H9 (cell line): ENCODE measurements around the gene SCARB2. TPM values are rescaled to one million over a fixed set of nuclear protein-coding genes. Genes with fewer than 3 reads are reported as not detected.

Experiments
- DNase-seq: peaks from one replicate; pipeline ENCODE4 v3.0.0-alpha.2; 2017
- H2AFZ ChIP-seq: one replicate; pipeline ENCODE4 v1.6.1; 2013; ENCODE audit warnings: mild to moderate bottlenecking, low read length, control low read depth, moderate library complexity
- H2AK5ac ChIP-seq: 2 replicates; pipeline ENCODE4 v1.6.1; 2013; ENCODE audit warnings: low read length, control low read depth, mixed read lengths; ENCODE audit not compliant: insufficient read length
- H2BK120ac ChIP-seq: one replicate; pipeline ENCODE4 v1.6.1; 2013; ENCODE audit warnings: low read depth, mild to moderate bottlenecking, low read length, control low read depth, inconsistent platforms; ENCODE audit not compliant: poor library complexity, severe bottlenecking
- H2BK12ac ChIP-seq: 2 replicates; pipeline ENCODE4 v1.6.1; 2013; ENCODE audit warnings: low read length, control low read depth, mixed read lengths, low read depth; ENCODE audit not compliant: insufficient read length
- H2BK15ac ChIP-seq: 2 replicates; pipeline ENCODE4 v1.6.1; 2013; ENCODE audit warnings: low read depth, low read length, control low read depth
- H2BK20ac ChIP-seq: one replicate; pipeline ENCODE4 v1.6.1; 2013; ENCODE audit warnings: low read depth, mild to moderate bottlenecking, low read length, control low read depth, inconsistent platforms; ENCODE audit not compliant: poor library complexity, severe bottlenecking
- H2BK5ac ChIP-seq: 2 replicates; pipeline ENCODE4 v1.6.1; 2013; ENCODE audit warnings: low read length, control low read depth, mixed read lengths; ENCODE audit not compliant: insufficient read length
- H3K14ac ChIP-seq: 2 replicates; pipeline ENCODE4 v1.6.1; 2013; ENCODE audit warnings: low read length, control low read depth; ENCODE audit not compliant: insufficient read depth
- H3K18ac ChIP-seq: 2 replicates; pipeline ENCODE4 v1.6.1; 2013; ENCODE audit warnings: low read depth, mild to moderate bottlenecking, mixed read lengths, low read length, control low read depth; ENCODE audit not compliant: insufficient read length
- H3K23ac ChIP-seq: 2 replicates; pipeline ENCODE4 v1.6.1; 2013; ENCODE audit warnings: low read length, control low read depth, mixed read lengths, low read depth; ENCODE audit not compliant: insufficient read length
- H3K23me2 ChIP-seq: 2 replicates; pipeline ENCODE4 v1.6.1; 2013; ENCODE audit warnings: low read depth, mild to moderate bottlenecking, mixed read lengths, low read length, control low read depth; ENCODE audit not compliant: insufficient read length, poor library complexity, severe bottlenecking
- H3K27ac ChIP-seq: 2 replicates; pipeline ENCODE4 v1.5.1; 2013; ENCODE audit warnings: low read length, control low read depth, mixed read lengths, low read depth; ENCODE audit not compliant: insufficient read length
- H3K27me3 ChIP-seq: 2 replicates; pipeline ENCODE4 v1.6.1; 2013; ENCODE audit warnings: low read length, control low read depth, inconsistent platforms; ENCODE audit not compliant: insufficient read depth
- H3K4ac ChIP-seq: 2 replicates; pipeline ENCODE4 v1.6.1; 2013; ENCODE audit warnings: low read depth, mild to moderate bottlenecking, control low read depth, inconsistent platforms, low read length, moderate library complexity
- H3K4me1 ChIP-seq: 2 replicates; pipeline ENCODE4 v1.6.1; 2013; ENCODE audit warnings: low read length, control low read depth, inconsistent platforms; ENCODE audit not compliant: insufficient read depth
- H3K4me2 ChIP-seq: 2 replicates; pipeline ENCODE4 v1.6.1; 2013; ENCODE audit warnings: low read length, control low read depth, mixed read lengths; ENCODE audit not compliant: insufficient read length, insufficient read depth
- H3K56ac ChIP-seq: 2 replicates; pipeline ENCODE4 v1.6.1; 2013; ENCODE audit warnings: low read depth, mild to moderate bottlenecking, mixed read lengths, low read length, control low read depth; ENCODE audit not compliant: insufficient read length
- H3K79me1 ChIP-seq: 2 replicates; pipeline ENCODE4 v1.6.1; 2013; ENCODE audit warnings: low read depth, mild to moderate bottlenecking, moderate library complexity, low read length, control low read depth, inconsistent platforms; ENCODE audit not compliant: insufficient read depth, poor library complexity, severe bottlenecking
- H3K79me2 ChIP-seq: 2 replicates; pipeline ENCODE4 v1.6.1; 2013; ENCODE audit warnings: low read length, control low read depth, inconsistent platforms; ENCODE audit not compliant: insufficient read depth
- H3K9ac ChIP-seq: 2 replicates; pipeline ENCODE4 v1.6.1; 2013; ENCODE audit warnings: low read length, control low read depth, mixed read lengths; ENCODE audit not compliant: insufficient read length; ENCODE audit errors: extremely low read depth
- H3K9me3 ChIP-seq: one replicate; pipeline ENCODE4 v1.6.1; 2013; ENCODE audit warnings: low read depth, low read length, inconsistent platforms; ENCODE audit not compliant: control insufficient read depth
- H3T11ph ChIP-seq: one replicate; pipeline ENCODE4 v1.6.1; 2013; ENCODE audit warnings: mild to moderate bottlenecking, low read length, control low read depth, inconsistent platforms
- H4K20me1 ChIP-seq: one replicate; pipeline ENCODE4 v1.6.1; 2013; ENCODE audit not compliant: control insufficient read depth, insufficient read length, insufficient read depth
- H4K5ac ChIP-seq: 2 replicates; pipeline ENCODE4 v1.6.1; 2013; ENCODE audit warnings: low read depth, mild to moderate bottlenecking, mixed read lengths, low read length, control low read depth; ENCODE audit not compliant: insufficient read length
- H4K8ac ChIP-seq: replicated peaks from 2 replicates; pipeline ENCODE4 v1.6.1; 2013; ENCODE audit warnings: low read length, control low read depth, mixed read lengths, low read depth; ENCODE audit not compliant: insufficient read length
- H4K91ac ChIP-seq: 2 replicates; pipeline ENCODE4 v1.6.1; 2013; ENCODE audit warnings: low read depth, mild to moderate bottlenecking, moderate library complexity, mixed read lengths, low read length, control low read depth; ENCODE audit not compliant: insufficient read length
- H3K27ac Mint-ChIP-seq, 3 experiments: 2 replicates in 2 of 3; 3 replicates in 1 of 3; pipeline ENCODE4 v1.8.0; 2020 to 2021; ENCODE audit warnings: mixed read lengths in 3 of 3, mild to moderate bottlenecking in 1 of 3, moderate library complexity in 1 of 3
- H3K27me3 Mint-ChIP-seq: 2 replicates; pipeline ENCODE4 v1.8.0; 2021; ENCODE audit warnings: low read depth, mild to moderate bottlenecking, moderate library complexity, mixed read lengths
- H3K36me3 Mint-ChIP-seq, 3 experiments: 2 replicates in 2 of 3; 3 replicates in 1 of 3; pipeline ENCODE4 v1.8.0; 2020 to 2021; ENCODE audit warnings: low read depth in 3 of 3, mixed read lengths in 3 of 3; ENCODE audit not compliant: insufficient read depth in 1 of 3
- H3K4me1 Mint-ChIP-seq, 2 experiments: 2 replicates each; pipeline ENCODE4 v1.8.0; 2020; ENCODE audit warnings: mixed read lengths in 2 of 2
- H3K4me3 Mint-ChIP-seq, 2 experiments: 2 replicates in 1 of 2; 3 replicates in 1 of 2; pipeline ENCODE4 v1.8.0; 2020 to 2021; ENCODE audit warnings: mild to moderate bottlenecking in 2 of 2, mixed read lengths in 2 of 2, moderate library complexity in 1 of 2
- H3K9me3 Mint-ChIP-seq, 2 experiments: 2 replicates in 1 of 2; 3 replicates in 1 of 2; pipeline ENCODE4 v1.8.0; 2020; ENCODE audit warnings: mild to moderate bottlenecking in 2 of 2, mixed read lengths in 2 of 2, moderate library complexity in 1 of 2
- whole genome bisulfite sequencing: extraction: QIAGEN DNeasy Blood & Tissue Kit; methylation state at CpG from one replicate; pipeline ENCODE4 v1.1.7; 2013; ENCODE audit warnings: missing lambda C conversion rate, low lambda C conversion rate, mixed read lengths; ENCODE audit not compliant: insufficient read length; ENCODE audit errors: extremely low coverage; 5-methylcytosine and 5-hydroxymethylcytosine counted together
- total RNA-seq: library from RNA; stranded (reverse); gene quantifications from 2 replicates; pipeline ENCODE4 v1.2.1, GENCODE V29; 2021
- TF ChIP-seq, protein P1 (sequence below): fragments of 200-600 bp; sonication (generic); conservative IDR thresholded peaks from 3 replicates; pipeline ENCODE4 v1.8.0; 2021; ENCODE audit warnings: antibody characterized with exemption, mild to moderate bottlenecking

SCARB2 gene
- total RNA-seq, 1 experiment from 2014 or later: 36.4 TPM

DNA sequence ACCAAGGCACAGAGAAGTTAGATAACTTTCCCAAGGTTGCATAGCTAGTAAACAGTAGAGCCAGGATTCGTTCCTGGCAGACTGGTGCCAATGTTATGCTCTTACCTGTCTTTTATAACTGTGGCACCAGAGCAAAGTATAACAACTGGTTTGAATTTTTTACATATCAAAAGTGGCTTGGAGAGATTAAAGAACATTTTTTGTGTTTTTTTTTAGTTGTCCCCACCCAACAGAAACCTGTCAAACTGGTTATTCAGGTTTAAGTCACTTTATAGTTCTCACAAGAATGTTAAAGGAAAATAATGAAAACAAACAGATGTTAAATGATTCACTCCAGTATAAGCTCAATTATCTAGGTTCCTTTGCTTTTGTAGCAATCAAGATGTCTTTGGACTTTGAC lies 22.3 kb upstream of the SCARB2 start:
- Mint-ChIP-seq H3K36me3 (peaks cover 2 to 16% (median 4%) of the 10 kb centered on the region in 3 experiments; a peak in 5 of 7 replicates), H3K9me3 (peaks cover 13 to 16% of the 10 kb centered on the region in 2 experiments), H3K27ac (peak overlapping the region in 2 of 3 experiments; percentile 68 to 91; a peak in 4 of 7 replicates), H3K4me3 (no peak overlapping the region), H3K4me1 (peaks cover 30 to 41% of the 10 kb centered on the region in 2 experiments), H3K27me3 (no peaks in the 10 kb centered on the region; the same call in 1 of the 2 replicates)
- no peak overlapping the region for H4K91ac ChIP-seq
- H2BK20ac ChIP-seq: no peak overlapping the region
- H2BK12ac ChIP-seq: no peak overlapping the region
- H2BK120ac ChIP-seq: no peak overlapping the region
- WGBS: no CpG with 5 or more reads among the region's 1 CpG
- no peak overlapping the region for H4K8ac ChIP-seq
- H3K4ac ChIP-seq: no peak overlapping the region
- H3K14ac ChIP-seq: no peak overlapping the region
- H3K79me2 ChIP-seq: no peaks in the 10 kb centered on the region
- DNase-seq: no peak
- no peaks in the 10 kb centered on the region for H3K9me3 ChIP-seq
- H3K18ac ChIP-seq: no peak overlapping the region
- TF ChIP-seq, protein P1, sequence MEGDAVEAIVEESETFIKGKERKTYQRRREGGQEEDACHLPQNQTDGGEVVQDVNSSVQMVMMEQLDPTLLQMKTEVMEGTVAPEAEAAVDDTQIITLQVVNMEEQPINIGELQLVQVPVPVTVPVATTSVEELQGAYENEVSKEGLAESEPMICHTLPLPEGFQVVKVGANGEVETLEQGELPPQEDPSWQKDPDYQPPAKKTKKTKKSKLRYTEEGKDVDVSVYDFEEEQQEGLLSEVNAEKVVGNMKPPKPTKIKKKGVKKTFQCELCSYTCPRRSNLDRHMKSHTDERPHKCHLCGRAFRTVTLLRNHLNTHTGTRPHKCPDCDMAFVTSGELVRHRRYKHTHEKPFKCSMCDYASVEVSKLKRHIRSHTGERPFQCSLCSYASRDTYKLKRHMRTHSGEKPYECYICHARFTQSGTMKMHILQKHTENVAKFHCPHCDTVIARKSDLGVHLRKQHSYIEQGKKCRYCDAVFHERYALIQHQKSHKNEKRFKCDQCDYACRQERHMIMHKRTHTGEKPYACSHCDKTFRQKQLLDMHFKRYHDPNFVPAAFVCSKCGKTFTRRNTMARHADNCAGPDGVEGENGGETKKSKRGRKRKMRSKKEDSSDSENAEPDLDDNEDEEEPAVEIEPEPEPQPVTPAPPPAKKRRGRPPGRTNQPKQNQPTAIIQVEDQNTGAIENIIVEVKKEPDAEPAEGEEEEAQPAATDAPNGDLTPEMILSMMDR: no peak
- H3K23ac ChIP-seq: no peak overlapping the region
- H3K9ac ChIP-seq: no peak overlapping the region
- no peak overlapping the region for H2BK5ac ChIP-seq
- peaks cover 7% of the 10 kb centered on the region for H3K23me2 ChIP-seq
- H4K5ac ChIP-seq: no peak overlapping the region
- H3K27ac ChIP-seq: peak overlapping the region; percentile 62
- H2AK5ac ChIP-seq: no peak overlapping the region
- no peaks in the 10 kb centered on the region for H3K27me3 ChIP-seq
- H2BK15ac ChIP-seq: no peak overlapping the region
- no peak overlapping the region for H3K56ac ChIP-seq
- no peak overlapping the region for H2AFZ ChIP-seq
- H3T11ph ChIP-seq: no peak overlapping the region
- no peaks in the 10 kb centered on the region for H4K20me1 ChIP-seq
- H3K79me1 ChIP-seq: no peaks in the 10 kb centered on the region
- peak overlapping the region; percentile 55 for H3K4me2 ChIP-seq
- peaks cover 6% of the 10 kb centered on the region; the same call in 1 of the 2 replicates for H3K4me1 ChIP-seq
